GM06990 (cell line): Measurements from ENCODE around the gene ATP2B2.

Source experiments
- DNase-seq: peaks from one replicate; pipeline ENCODE4 v3.0.0-alpha.2; 2011; ENCODE audit not compliant: insufficient read length; ENCODE audit errors: extremely low read depth
- H3K27me3 ChIP-seq: replicated peaks from 2 replicates; pipeline ENCODE4 v1.6.0; 2011; ENCODE audit warnings: low read length; ENCODE audit not compliant: control insufficient read depth, insufficient read depth
- H3K36me3 ChIP-seq: 2 replicates; pipeline ENCODE4 v1.5.1; 2011; ENCODE audit warnings: low read length; ENCODE audit not compliant: control insufficient read depth, insufficient read depth
- H3K4me3 ChIP-seq: replicated peaks from 2 replicates; pipeline ENCODE4 v1.5.1; 2011; ENCODE audit warnings: low read depth, mild to moderate bottlenecking, control low read depth, low read length
- TF ChIP-seq, protein P1 (sequence below): IDR thresholded peaks from 2 replicates; pipeline ENCODE4 v1.5.1; 2011; ENCODE audit warnings: low read length, control low read depth, mild to moderate bottlenecking, inconsistent platforms; ENCODE audit not compliant: insufficient read depth, poor library complexity, severe bottlenecking

The ATP2B2 gene

DNA sequence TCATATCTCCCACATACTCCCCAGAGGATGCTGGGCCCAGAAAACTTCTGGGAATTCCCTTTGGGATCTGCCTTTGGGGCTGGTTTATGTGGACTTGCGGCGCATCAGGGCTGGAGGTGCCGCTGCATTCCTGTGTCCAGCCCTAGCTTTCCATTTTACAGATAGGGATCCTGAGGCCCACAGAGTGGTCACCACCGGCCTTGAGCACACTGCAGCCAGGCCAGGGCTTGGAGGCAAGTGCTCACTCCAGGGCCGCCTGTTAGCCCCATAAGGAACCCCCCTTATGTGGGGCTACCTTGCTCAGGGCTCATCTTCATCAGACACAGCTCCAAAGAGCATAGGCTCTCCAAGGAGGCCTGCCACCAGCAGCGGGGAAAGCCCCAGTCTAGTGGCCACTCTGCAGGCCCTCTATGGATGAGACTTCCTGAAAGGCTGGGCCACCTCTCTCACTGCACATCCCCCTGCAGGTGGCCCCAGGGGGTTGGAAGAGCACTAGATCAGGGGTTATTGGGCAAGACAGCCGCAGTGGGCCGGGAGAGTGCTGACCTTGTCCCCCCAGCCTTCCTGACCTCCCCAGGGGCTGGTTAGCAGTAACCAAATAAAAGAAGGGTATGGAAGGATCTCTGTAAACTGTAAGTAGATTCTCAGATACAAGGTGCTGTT, 9.2 kb upstream of the ATP2B2 start:
- no peaks in the 10 kb centered on the region for H3K36me3 ChIP-seq
- no peak for DNase-seq
- no peak overlapping the region for H3K4me3 ChIP-seq
- TF ChIP-seq, protein P1, sequence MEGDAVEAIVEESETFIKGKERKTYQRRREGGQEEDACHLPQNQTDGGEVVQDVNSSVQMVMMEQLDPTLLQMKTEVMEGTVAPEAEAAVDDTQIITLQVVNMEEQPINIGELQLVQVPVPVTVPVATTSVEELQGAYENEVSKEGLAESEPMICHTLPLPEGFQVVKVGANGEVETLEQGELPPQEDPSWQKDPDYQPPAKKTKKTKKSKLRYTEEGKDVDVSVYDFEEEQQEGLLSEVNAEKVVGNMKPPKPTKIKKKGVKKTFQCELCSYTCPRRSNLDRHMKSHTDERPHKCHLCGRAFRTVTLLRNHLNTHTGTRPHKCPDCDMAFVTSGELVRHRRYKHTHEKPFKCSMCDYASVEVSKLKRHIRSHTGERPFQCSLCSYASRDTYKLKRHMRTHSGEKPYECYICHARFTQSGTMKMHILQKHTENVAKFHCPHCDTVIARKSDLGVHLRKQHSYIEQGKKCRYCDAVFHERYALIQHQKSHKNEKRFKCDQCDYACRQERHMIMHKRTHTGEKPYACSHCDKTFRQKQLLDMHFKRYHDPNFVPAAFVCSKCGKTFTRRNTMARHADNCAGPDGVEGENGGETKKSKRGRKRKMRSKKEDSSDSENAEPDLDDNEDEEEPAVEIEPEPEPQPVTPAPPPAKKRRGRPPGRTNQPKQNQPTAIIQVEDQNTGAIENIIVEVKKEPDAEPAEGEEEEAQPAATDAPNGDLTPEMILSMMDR = no peak
- H3K27me3 ChIP-seq = no peaks in the 10 kb centered on the region; the same call in none of the 2 replicates

DNA sequence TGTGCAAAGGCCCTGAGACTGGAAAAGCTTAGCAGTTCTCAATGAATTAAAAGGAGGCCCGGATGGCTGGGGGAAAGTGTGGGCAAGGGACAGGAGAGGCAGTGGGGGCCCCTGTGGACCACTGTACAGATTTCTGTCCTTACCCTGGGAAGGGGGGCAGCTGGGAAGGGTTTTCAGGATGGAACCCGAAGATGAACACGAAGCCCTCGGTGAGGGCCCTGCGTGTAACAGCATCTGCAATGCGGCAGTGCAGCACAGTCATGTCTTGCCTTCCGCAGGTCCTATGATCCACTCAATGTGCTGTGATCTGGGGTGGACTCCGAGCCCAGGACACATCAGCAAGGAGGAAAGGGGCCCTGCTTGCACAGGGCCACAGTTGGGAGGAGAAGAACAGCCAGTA, 7.9 kb upstream of the ATP2B2 start:
- TF ChIP-seq, protein P1 = no peak
- no peak for DNase-seq
- Histone ChIP-seq H3K36me3 (no peaks in the 10 kb centered on the region), H3K4me3 (no peak overlapping the region), H3K27me3 (peaks cover 2% of the 10 kb centered on the region)

DNA sequence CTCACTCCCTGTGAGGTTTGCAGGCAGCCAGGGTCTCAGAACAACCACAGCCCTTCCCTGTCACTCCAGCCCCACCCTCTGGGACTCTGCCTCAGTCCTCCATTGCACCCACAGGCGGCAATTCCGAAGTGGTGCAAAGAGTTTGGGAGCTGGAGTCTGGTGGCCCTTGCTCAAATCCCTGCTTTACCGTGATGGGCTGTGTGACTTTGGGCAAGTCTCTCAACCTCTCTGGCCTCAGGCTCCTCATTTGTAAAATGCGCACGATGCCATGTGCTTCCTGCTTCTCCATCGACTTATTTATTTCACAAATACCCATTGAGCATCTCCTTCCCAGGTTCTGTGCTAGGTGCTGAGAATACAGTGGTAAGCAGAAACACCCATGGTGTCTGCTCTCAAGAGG, 7.3 kb upstream of the ATP2B2 start:
- Histone ChIP-seq H3K27me3 (peaks cover 2% of the 10 kb centered on the region), H3K4me3 (no peak overlapping the region), H3K36me3 (no peaks in the 10 kb centered on the region)
- no peak for DNase-seq
- TF ChIP-seq, protein P1 = no peak

DNA sequence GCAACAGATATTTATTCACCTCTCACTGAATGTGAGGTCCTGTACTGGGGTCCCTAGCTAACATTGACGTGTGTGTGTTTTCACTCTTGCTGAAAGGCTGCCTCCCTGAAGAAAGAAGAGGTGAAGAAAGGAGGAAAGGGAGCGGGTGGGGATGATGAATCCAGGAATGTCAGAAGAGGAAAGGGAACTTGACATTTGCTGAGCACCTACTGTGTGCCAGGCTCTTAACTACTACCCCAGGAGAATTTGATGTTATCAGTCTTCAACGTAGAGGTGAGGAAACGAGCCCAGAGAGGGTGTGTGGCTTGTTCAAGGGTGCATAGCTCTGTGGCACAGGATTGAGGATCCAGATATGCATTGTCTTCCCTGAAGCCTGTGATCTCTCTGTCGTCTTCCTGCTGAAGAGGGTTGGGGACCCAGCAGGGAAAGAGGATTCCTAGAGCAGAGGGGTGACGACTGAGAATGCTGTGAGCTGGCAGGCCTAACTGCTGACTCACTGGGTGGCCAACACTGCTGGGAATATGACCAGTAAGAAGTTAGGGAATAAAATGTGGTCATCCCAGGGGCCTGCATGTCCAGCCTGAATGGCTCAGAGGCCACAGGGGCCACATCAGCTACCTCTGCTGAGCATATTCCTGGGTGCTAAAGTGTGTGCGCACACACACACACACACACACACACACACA, 6.6 kb upstream of the ATP2B2 start:
- Histone ChIP-seq H3K27me3 (peaks cover 2% of the 10 kb centered on the region), H3K4me3 (no peak overlapping the region), H3K36me3 (no peaks in the 10 kb centered on the region)
- TF ChIP-seq, protein P1 = no peak
- DNase-seq = no peak

DNA sequence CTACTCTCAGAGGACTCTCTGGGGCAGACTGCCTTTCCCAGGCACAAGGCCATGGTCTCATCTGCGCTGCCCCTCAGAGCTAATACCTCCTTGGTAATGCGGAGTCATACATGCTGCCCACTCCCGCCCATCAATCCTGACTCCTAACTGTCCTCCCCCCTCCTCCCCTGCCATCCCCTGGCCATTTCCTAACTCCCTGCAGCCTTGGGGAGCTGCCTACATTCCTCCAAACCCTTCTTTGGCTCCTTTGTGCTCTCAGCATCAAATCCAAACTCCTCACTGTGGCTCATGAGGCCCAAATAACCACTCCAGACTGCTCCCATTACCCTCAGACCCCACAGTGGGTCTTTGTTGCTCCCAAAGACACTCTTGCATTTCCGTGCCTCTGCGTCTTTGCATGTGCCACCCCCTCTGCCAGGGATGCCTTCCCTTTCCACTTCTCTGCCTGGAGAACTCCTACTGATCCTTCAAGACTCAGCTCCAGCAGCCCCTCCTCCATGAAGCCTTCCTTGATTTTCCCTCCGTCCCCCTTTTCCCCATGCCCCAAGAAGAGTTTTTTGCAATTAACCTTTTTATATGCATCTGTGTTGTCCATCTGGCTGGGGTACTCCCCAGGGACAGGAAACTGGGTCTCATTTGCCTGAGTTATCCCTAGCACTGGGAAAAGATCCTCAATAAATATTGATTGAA, 5.5 kb upstream of the ATP2B2 start:
- TF ChIP-seq, protein P1 = no peak

More for the DNA sequence above, 5.5 kb upstream of the ATP2B2 start:
- no peak overlapping the region for H3K4me3 ChIP-seq
- no peaks in the 10 kb centered on the region for H3K36me3 ChIP-seq
- DNase-seq = no peak
- peaks cover 3% of the 10 kb centered on the region for H3K27me3 ChIP-seq
